GM10266 (cell line): ENCODE data around the gene SLC10A7.

Experiments used
- DNase-seq: peaks from one replicate; pipeline ENCODE4 v3.0.0; 2012; ENCODE audit errors: extremely low spot score
- CTCF ChIP-seq: IDR thresholded peaks from 2 replicates; pipeline ENCODE4 v1.5.1; 2012; ENCODE audit warnings: mild to moderate bottlenecking, low read depth; ENCODE audit not compliant: control insufficient read depth, insufficient read depth; ENCODE audit errors: missing control alignments

Gene SLC10A7

GRCh38 chr4:146252969-146253611 is 268.6 kb downstream of the SLC10A7 start:
- no peak for TF ChIP-seq CTCF
- DNase-seq: no peak

- no peak for TF ChIP-seq CTCF
Measured at GRCh38 chr4:146247356-146247755, 274.4 kb downstream of the SLC10A7 start.

GRCh38 chr4:146246381-146246780 is 275.4 kb downstream of the SLC10A7 start:
- no peak for DNase-seq
- no peak for TF ChIP-seq CTCF

More at GRCh38 chr4:146247356-146247755, 274.4 kb downstream of the SLC10A7 start:
- no peak for DNase-seq

GRCh38 chr4:146245850-146246249 is 275.9 kb downstream of the SLC10A7 start:
- no peak for TF ChIP-seq CTCF

GRCh38 chr4:146245246-146245645 is 276.5 kb downstream of the SLC10A7 start:
- DNase-seq: no peak
- no peak for TF ChIP-seq CTCF

More at GRCh38 chr4:146245850-146246249, 275.9 kb downstream of the SLC10A7 start:
- DNase-seq: no peak

GRCh38 chr4:146244496-146244895 is 277.2 kb downstream of the SLC10A7 start:
- no peak for TF ChIP-seq CTCF
- no peak for DNase-seq

- no peak for TF ChIP-seq CTCF
- DNase-seq: no peak
Measured at GRCh38 chr4:146243883-146244277, 277.9 kb downstream of the SLC10A7 start.
